ENCODE measurements around the gene GDF10.

Gene GDF10

GRCh38 chr10:47335906-47336305 lies 35.9 kb downstream of the GDF10 start:
- DNase-seq = no peak

GRCh38 chr10:47336387-47337134 lies 36.6 kb downstream of the GDF10 start:
- no peak for DNase-seq

GRCh38 chr10:47337310-47337709 lies 37.3 kb downstream of the GDF10 start:
- DNase-seq = no peak

- DNase-seq = no peak
Observed at GRCh38 chr10:47339186-47339735, 39.3 kb downstream of the GDF10 start.

GRCh38 chr10:47339759-47340607 lies 40.0 kb downstream of the GDF10 start:
- DNase-seq = no peak

GRCh38 chr10:47340608-47341170 lies 40.7 kb downstream of the GDF10 start:
- peak; percentile 57 for DNase-seq

GRCh38 chr10:47344996-47345870 lies 45.2 kb downstream of the GDF10 start:
- no peak for DNase-seq

- no peak for DNase-seq
Observed at GRCh38 chr10:47346581-47347302, 46.7 kb downstream of the GDF10 start.

- DNase-seq = no peak
Observed at GRCh38 chr10:47347303-47347675, 47.3 kb downstream of the GDF10 start.

- no peak for DNase-seq
Observed at GRCh38 chr10:47348138-47348651, 48.2 kb downstream of the GDF10 start, which contains the start of gene RBP3. Gene RBP3 (plus strand): TSS chr10:47348363. CDS start chr10:47348485, 122 bp downstream.

GRCh38 chr10:47348661-47349470 lies 48.9 kb downstream of the GDF10 start:
- no peak for DNase-seq

GRCh38 chr10:47349516-47349915 lies 49.5 kb downstream of the GDF10 start:
- no peak for DNase-seq

GRCh38 chr10:47349941-47350371 lies 50.0 kb downstream of the GDF10 start:
- no peak for DNase-seq

- DNase-seq = no peak
Observed at GRCh38 chr10:47350671-47351640, 51.0 kb downstream of the GDF10 start.

GRCh38 chr10:47351899-47352815 lies 52.2 kb downstream of the GDF10 start:
- no peak for DNase-seq

- no peak for DNase-seq
Observed at GRCh38 chr10:47353351-47353750, 53.4 kb downstream of the GDF10 start.

- no peak for DNase-seq
Observed at GRCh38 chr10:47354165-47354564, 54.2 kb downstream of the GDF10 start.

- no peak for DNase-seq
Observed at GRCh38 chr10:47354900-47355299, 54.9 kb downstream of the GDF10 start.
